ENCODE data around the gene TGM5.

GRCh38 chr15:43218908-43219706 lies 47.6 kb downstream of the TGM5 start:
- no peak for TF ChIP-seq POLR2A (IDR thresholded peaks at IDR 0.05)
- TF ChIP-seq CTCF (IDR thresholded peaks at IDR 0.05), result no peak

Measured in right lobe of liver (tissue), 4 donors.